Keratinocyte (primary cell): ENCODE measurements around the gene AKAP13. TPM values are rescaled to one million over a fixed set of nuclear protein-coding genes. Genes with fewer than 3 reads are reported as not detected.

Source experiments
- DNase-seq: peaks from one replicate; pipeline ENCODE4 v3.0.0-alpha.2; 2011; ENCODE audit warnings: low read depth, missing footprints, low spot score
- FAIRE-seq: peaks from 2 replicates; lab custom pipeline; 2011; peaks lifted over from hg19 to GRCh38; lab: Jason Lieb, UNC
- H2AFZ ChIP-seq: 2 replicates; pipeline ENCODE4 v1.6.0; 2012; ENCODE audit warnings: low read length, control low read depth, inconsistent platforms; ENCODE audit not compliant: control insufficient read depth
- H3K27ac ChIP-seq: 2 replicates; pipeline ENCODE4 v1.5.1; 2011; ENCODE audit warnings: low read length; ENCODE audit not compliant: control insufficient read depth, insufficient read depth
- H3K27me3 ChIP-seq: 3 replicates; pipeline ENCODE4 v1.6.0; 2011; ENCODE audit warnings: low read length; ENCODE audit not compliant: control insufficient read depth, insufficient read depth; ENCODE audit errors: extremely low read depth
- H3K36me3 ChIP-seq, 2 experiments: 2 replicates in 1 of 2; 3 replicates in 1 of 2; pipeline ENCODE4 v1.5.1; 2011; ENCODE audit warnings: low read length in 2 of 2, mild to moderate bottlenecking in 1 of 2; ENCODE audit not compliant: control insufficient read depth in 2 of 2, insufficient read depth in 2 of 2; ENCODE audit errors: extremely low read depth in 1 of 2
- H3K4me1 ChIP-seq: 3 replicates; pipeline ENCODE4 v1.5.1; 2011; ENCODE audit warnings: low read length; ENCODE audit not compliant: control insufficient read depth, insufficient read depth; ENCODE audit errors: extremely low read depth
- H3K4me2 ChIP-seq: 3 replicates; pipeline ENCODE4 v1.6.0; 2011; ENCODE audit warnings: low read depth, low read length; ENCODE audit not compliant: control insufficient read depth, insufficient read depth; ENCODE audit errors: extremely low read depth
- H3K4me3 ChIP-seq, 3 experiments: fragments of 200-600 bp in 1 of 3; sonication (generic) in 1 of 3; 2 replicates in 2 of 3; 3 replicates in 1 of 3; pipeline ENCODE4 v1.5.1; 2011 to 2016; ENCODE audit warnings: low read length in 3 of 3, mild to moderate bottlenecking in 3 of 3, control low read depth in 2 of 3, inconsistent platforms in 1 of 3, low read depth in 1 of 3, mixed read lengths in 1 of 3, mixed run types in 1 of 3, moderate library complexity in 1 of 3; ENCODE audit not compliant: control insufficient read depth in 2 of 3, insufficient read depth in 2 of 3; ENCODE audit errors: extremely low read depth in 1 of 3
- H3K79me2 ChIP-seq: 2 replicates; pipeline ENCODE4 v1.6.0; 2012; ENCODE audit warnings: low read length; ENCODE audit not compliant: control insufficient read depth, insufficient read depth
- H3K9ac ChIP-seq: 3 replicates; pipeline ENCODE4 v1.6.0; 2011; ENCODE audit warnings: low read length; ENCODE audit not compliant: control insufficient read depth, insufficient read depth; ENCODE audit errors: extremely low read depth
- H3K9me1 ChIP-seq: 3 replicates; pipeline ENCODE4 v1.6.0; 2011; ENCODE audit warnings: low read length; ENCODE audit not compliant: control insufficient read depth, insufficient read depth; ENCODE audit errors: extremely low read depth
- H3K9me3 ChIP-seq: 2 replicates; pipeline ENCODE4 v1.5.1; 2012; ENCODE audit warnings: low read depth, low read length; ENCODE audit not compliant: control insufficient read depth
- H4K20me1 ChIP-seq: 3 replicates; pipeline ENCODE4 v1.6.0; 2011; ENCODE audit warnings: low read length; ENCODE audit not compliant: control insufficient read depth, insufficient read depth; ENCODE audit errors: extremely low read depth
- CTCF ChIP-seq, 3 experiments: IDR thresholded peaks in 1 of 3; conservative IDR thresholded peaks in 1 of 3; optimal IDR thresholded peaks in 1 of 3; 2 replicates in 2 of 3; 3 replicates in 1 of 3; pipeline versions ENCODE3 to v1.5.1; 2011; ENCODE audit warnings: low read length in 3 of 3, mild to moderate bottlenecking in 3 of 3, moderate library complexity in 2 of 3, control low read depth in 1 of 3, inconsistent platforms in 1 of 3; ENCODE audit not compliant: insufficient read depth in 2 of 3; ENCODE audit errors: extremely low read depth in 1 of 3
- EZH2 ChIP-seq: IDR thresholded peaks from one replicate; pipeline ENCODE4 v1.6.1; 2012; ENCODE audit warnings: inconsistent platforms, mild to moderate bottlenecking, low read length, moderate library complexity
- dilution Hi-C: fragments of 300-500 bp; cut with MboI; formaldehyde crosslinking; loops from one replicate; pipeline ENCODE4 v1.7.0; 2020; ENCODE audit warnings: low sequenced_read_pairs; ENCODE audit not compliant: extremely low pct_ligation_motif_present
- polyA plus RNA-seq, 5 experiments: library from polyadenylated mRNA; depleted of rRNA in 3 of 5; stranded (reverse) in 3 of 5; stranded (forward) in 1 of 5; unstranded in 1 of 5; fragments of >200 nt; gene quantifications; 1 replicate in 1 of 5; 2 replicates in 3 of 5; 3 replicates in 1 of 5; pipeline versions ENCODE4 v1.2.1 to v1.2.3, GENCODE V29; 2011 to 2012; ENCODE audit warnings: missing spikeins in 2 of 5, low read depth in 1 of 5, low replicate concordance in 1 of 5

AKAP13 gene
- polyA plus RNA-seq, 1 donor (not counting 4 experiments of a cell fraction or from before 2014, with no cell fraction given), result 16.7 TPM

DNA sequence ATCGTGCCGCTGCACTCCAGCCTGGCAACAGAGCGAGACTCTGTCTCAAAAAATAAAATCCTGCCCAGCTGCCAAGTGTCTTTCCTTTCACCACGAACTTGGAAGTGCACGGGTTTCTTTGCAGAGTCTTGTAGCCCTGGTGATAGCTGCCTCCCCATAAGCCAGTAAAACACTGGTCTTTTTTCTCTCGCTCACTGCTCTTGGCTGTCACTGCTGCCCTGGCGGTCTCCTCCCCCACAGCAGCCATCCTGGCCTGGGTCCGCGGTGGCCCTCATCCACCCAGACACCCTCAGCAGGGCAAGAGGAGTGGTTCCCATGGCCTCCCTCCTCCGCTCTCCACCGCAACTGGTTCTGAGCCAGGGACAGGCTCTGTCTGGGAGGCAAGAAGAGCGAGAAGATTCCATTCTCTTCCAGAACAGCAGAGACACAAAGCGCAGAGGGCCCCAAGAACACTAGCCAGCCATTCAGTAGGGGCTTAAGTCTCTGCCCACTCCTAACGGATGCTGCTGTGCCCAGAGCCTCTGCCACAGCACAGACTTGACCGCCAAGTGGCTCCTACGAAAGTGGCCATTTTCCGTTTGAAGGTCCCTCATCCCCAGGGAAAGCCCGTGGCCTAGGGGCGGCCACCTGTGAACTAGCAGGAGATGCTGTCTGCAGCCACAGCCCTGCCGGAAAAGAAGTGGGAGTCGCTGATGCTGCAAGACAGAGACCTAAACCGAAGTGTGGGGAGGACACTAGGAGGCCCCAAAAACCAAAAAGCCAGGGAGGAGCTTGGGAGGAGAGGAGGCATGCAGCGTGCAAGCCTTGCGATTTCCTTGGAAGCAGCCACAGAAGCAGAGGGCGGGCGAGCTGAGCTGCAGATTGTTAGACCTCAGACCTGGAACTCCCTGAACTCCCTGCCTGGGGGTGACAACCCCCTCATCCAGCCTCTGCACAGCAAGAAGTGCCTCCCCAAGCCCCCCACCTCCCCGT, 370.2 kb downstream of the AKAP13 start:
- H3K4me3 ChIP-seq, result no peak overlapping the region
- no peaks in the 10 kb centered on the region for H3K9me3 ChIP-seq
- H3K4me1 ChIP-seq, result peaks cover 39% of the 10 kb centered on the region
- dilution Hi-C loops, result no loop called here
- peaks cover 3 to 6% of the 10 kb centered on the region in 2 experiments for H3K36me3 ChIP-seq
- no peak overlapping the region for H3K27ac ChIP-seq
- peaks cover 3% of the 10 kb centered on the region for H3K9me1 ChIP-seq
- H3K79me2 ChIP-seq, result no peaks in the 10 kb centered on the region
- FAIRE-seq (no peak), DNase-seq (no peak)
- peak overlapping the region; percentile 9 for H3K9ac ChIP-seq
- TF ChIP-seq CTCF (optimal IDR thresholded peaks at IDR 0.05 in 1 of 3, IDR thresholded peaks at IDR 0.05 in 1 of 3, conservative IDR thresholded peaks at IDR 0.05 in 1 of 3; ENCODE audit: extremely low read depth in 1 of 3, insufficient read depth in 2 of 3, low read length in 3 of 3) (no peak), EZH2 (no peak)
- H3K27me3 ChIP-seq, result no peaks in the 10 kb centered on the region
- H4K20me1 ChIP-seq, result no peaks in the 10 kb centered on the region
- no peak overlapping the region for H2AFZ ChIP-seq
- no peak overlapping the region for H3K4me2 ChIP-seq

- H3K79me2 ChIP-seq, result no peaks in the 10 kb centered on the region
- no peak overlapping the region for H3K9ac ChIP-seq
- peaks cover 39% of the 10 kb centered on the region for H3K4me1 ChIP-seq
- dilution Hi-C loops, result no loop called here
- H3K4me2 ChIP-seq, result no peak overlapping the region
- TF ChIP-seq EZH2 (no peak), CTCF (optimal IDR thresholded peaks at IDR 0.05 in 1 of 3, IDR thresholded peaks at IDR 0.05 in 1 of 3, conservative IDR thresholded peaks at IDR 0.05 in 1 of 3; ENCODE audit: extremely low read depth in 1 of 3, insufficient read depth in 2 of 3, low read length in 3 of 3) (no peak)
- DNase-seq, result no peak
- no peak for FAIRE-seq
- H3K36me3 ChIP-seq, result peaks cover 0 to 4% of the 10 kb centered on the region in 2 experiments
- H3K27ac ChIP-seq, result no peak overlapping the region
- H2AFZ ChIP-seq, result no peak overlapping the region
- H4K20me1 ChIP-seq, result no peaks in the 10 kb centered on the region
- H3K9me3 ChIP-seq, result no peaks in the 10 kb centered on the region
- peaks cover 3% of the 10 kb centered on the region for H3K9me1 ChIP-seq
- H3K4me3 ChIP-seq, result no peak overlapping the region
- H3K27me3 ChIP-seq, result no peaks in the 10 kb centered on the region
These were observed 371.1 kb downstream of the AKAP13 start for GRCh38 chr15:85751291-85752123.
